GM21529 (cell line): ENCODE data around the gene PPT1.
"Not testable (repeated sequence)": the region's sequence is repeated elsewhere in the genome, so short reads cannot be mapped to it uniquely, and the experiment has no call there.

Experiments used
- ATAC-seq: cut with Tn5 transposase; IDR thresholded peaks from one replicate; pipeline ENCODE4 v1.9.1; 2021; ENCODE audit not compliant: unreplicated experiment

PPT1 gene

GRCh38 chr1:40092706-40093639, 4.1 kb downstream of the PPT1 start:
- no peak for ATAC-seq

- no peak for ATAC-seq
These were observed 4.8 kb downstream of the PPT1 start for GRCh38 chr1:40092241-40092640.

GRCh38 chr1:40090652-40091355, 6.2 kb downstream of the PPT1 start:
- ATAC-seq: no peak

- not testable (repeated sequence) for ATAC-seq
These were observed 12.3 kb downstream of the PPT1 start for GRCh38 chr1:40084750-40085149.

GRCh38 chr1:40081871-40082270, 15.2 kb downstream of the PPT1 start:
- no peak for ATAC-seq

- no peak for ATAC-seq
These were observed 17.2 kb downstream of the PPT1 start for GRCh38 chr1:40079774-40080400.

- no peak for ATAC-seq
These were observed 18.3 kb downstream of the PPT1 start for GRCh38 chr1:40078512-40079333.

- ATAC-seq: no peak
These were observed 20.1 kb downstream of the PPT1 start for GRCh38 chr1:40076895-40077312.

- no peak for ATAC-seq
These were observed 21.8 kb downstream of the PPT1 start for GRCh38 chr1:40075266-40075665.

GRCh38 chr1:40073062-40073461, 24.0 kb downstream of the PPT1 start:
- no peak for ATAC-seq

GRCh38 chr1:40072142-40072541, 24.9 kb downstream of the PPT1 start:
- no peak for ATAC-seq

GRCh38 chr1:40067851-40068250, 29.2 kb downstream of the PPT1 start:
- no peak for ATAC-seq

GRCh38 chr1:40067023-40067422, 30.0 kb downstream of the PPT1 start:
- no peak for ATAC-seq

- peak; percentile 89 for ATAC-seq
These were observed 32.1 kb downstream of the PPT1 start for GRCh38 chr1:40064797-40065499.

GRCh38 chr1:40059960-40060750, 36.9 kb downstream of the PPT1 start:
- no peak for ATAC-seq

GRCh38 chr1:40059338-40059959, 37.6 kb downstream of the PPT1 start:
- peak; percentile 57 for ATAC-seq

GRCh38 chr1:40058453-40059337, 38.4 kb downstream of the PPT1 start:
- no peak for ATAC-seq

GRCh38 chr1:40058097-40058452, 39.0 kb downstream of the PPT1 start:
- no peak for ATAC-seq
